CD4-positive, alpha-beta T cell treated with Interleukin-15 for 4 hours (primary cell): ENCODE measurements around the gene IGF2R.
"Not testable (repeated sequence)": the region's sequence is repeated elsewhere in the genome, so short reads cannot be mapped to it uniquely, and the experiment has no call there.

Experiments
- DNase-seq: peaks from one replicate; pipeline ENCODE4 v3.0.0-alpha.2; 2020; ENCODE audit warnings: low spot score

The IGF2R gene

GRCh38 chr6:160076009-160076408 lies 107.1 kb downstream of the IGF2R start:
- DNase-seq = no peak

GRCh38 chr6:160077024-160077423 lies 108.1 kb downstream of the IGF2R start:
- no peak for DNase-seq

GRCh38 chr6:160077526-160077925 lies 108.6 kb downstream of the IGF2R start:
- no peak for DNase-seq

DNA sequence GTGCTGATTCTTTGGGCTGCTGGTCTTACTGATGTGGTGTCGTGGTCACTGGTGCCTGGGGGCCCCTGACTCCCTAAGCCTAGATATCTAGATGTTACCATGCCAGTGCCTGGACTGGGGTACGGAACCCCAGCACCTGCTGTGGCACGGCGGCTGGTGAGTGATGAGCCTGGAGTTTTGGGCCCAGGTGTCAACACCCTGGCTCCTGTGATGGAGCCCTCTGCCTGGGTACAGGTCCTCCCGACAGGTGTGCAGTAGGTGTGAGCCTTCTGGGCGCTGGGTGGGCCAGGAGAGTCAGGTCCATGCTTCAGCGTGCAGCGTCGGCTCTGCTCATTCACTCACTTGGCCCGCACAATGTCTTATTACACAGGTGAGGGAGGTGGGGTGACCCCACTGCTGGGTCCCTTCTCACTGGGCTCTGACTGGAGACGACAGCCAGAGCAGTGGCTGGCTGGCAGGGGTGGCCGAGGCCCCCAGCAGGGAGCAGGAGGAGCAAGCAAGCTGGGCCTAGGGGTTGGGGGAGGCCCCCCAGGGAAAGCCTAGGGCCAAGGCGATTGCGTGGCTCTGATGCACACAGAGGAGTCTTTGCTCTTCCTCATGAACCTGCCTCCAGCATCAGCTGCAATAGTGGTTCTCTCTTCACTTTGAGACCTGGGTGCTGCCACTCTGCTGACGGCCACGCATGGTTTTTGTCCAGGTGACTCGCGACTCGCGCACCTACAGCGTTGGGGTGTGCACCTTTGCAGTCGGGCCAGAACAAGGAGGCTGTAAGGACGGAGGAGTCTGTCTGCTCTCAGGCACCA lies 110.2 kb downstream of the IGF2R start:
- no peak for DNase-seq

GRCh38 chr6:160079686-160080043 lies 110.8 kb downstream of the IGF2R start:
- DNase-seq = no peak

DNA sequence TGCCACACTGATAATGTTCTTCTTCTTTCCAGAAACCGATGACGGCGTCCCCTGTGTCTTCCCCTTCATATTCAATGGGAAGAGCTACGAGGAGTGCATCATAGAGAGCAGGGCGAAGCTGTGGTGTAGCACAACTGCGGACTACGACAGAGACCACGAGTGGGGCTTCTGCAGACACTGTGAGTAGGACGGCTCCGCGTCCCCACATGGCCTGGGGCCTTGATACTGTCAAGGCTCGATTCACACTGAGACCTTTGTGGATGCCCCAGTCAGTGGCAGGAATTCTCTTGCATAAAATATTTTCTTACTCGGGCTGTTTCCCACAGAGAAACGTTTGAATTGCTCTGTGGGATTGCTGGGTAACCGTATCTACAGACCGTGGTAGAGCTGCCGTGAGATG lies 111.2 kb downstream of the IGF2R start:
- no peak for DNase-seq

DNA sequence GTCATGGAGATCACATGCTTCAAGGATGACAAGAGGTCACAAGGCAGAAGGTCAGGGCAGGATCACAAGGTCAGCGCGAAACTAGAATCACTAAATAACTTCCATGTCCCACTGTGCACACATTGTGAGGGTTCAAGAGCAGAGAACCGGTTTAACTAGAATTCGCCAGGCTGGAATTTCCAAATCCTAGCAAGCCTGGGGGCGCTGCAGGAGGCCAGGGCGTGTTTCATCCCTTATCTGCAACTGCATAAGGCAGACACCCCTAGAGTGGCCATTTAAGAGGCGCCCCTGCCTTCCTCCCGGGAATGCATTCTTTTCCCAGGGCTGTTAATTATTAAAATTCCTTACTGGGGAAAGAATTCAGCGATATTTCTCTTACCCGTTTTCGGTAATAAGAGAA lies 112.5 kb downstream of the IGF2R start:
- DNase-seq = no peak

GRCh38 chr6:160082627-160083026 lies 113.7 kb downstream of the IGF2R start:
- DNase-seq = no peak

DNA sequence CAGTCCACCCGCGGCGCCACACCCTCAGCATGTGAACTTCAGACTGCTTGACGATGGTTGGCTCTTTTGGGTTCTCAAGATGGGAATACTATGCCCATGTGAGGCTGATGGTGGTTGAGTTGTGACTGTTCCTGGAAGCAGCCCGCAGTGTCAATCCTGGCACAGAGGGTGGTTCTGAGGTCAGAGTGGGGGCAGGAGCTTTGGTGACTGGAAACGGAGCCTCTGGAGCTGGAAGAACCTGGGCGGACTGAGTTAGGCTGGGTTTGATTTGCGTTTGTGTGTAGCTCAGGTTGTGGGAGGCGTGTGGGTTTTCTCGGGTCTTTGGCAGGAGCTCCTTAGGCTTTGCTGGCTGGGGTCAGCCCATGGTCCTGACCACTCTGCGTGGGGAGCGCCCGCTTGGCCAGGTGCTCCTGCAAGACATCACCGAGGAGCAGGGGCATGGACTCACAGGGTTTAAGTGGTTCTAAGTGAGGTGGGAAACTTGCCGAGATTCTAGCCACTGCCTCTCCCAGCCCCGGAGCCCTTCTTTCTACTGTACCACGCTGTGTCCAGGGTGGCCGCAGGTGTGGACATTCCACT lies 115.4 kb downstream of the IGF2R start:
- no peak for DNase-seq

- DNase-seq = no peak
Observed at GRCh38 chr6:160085226-160085625, 116.3 kb downstream of the IGF2R start.

GRCh38 chr6:160085713-160086505 lies 117.0 kb downstream of the IGF2R start:
- no peak for DNase-seq

DNA sequence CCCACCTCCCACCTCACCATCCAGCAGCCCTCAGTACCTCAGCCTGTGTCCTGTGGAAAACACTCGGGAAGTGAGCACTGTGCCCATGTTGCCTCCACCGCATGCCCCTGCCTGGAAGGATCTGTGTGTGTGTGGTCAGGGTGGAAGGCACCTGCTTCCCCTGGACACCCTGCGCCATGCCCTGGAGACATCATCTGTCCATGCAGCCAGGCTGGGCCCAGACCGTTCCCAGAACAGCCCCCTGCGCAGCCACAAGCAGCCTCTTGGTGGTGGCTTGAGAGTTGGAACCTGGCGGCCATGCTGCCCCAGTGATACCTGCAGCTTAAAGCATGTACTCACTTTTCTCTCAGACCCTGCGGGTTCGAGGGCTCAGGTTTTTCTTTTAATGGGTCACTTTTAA lies 117.9 kb downstream of the IGF2R start:
- no peak for DNase-seq

- DNase-seq = no peak
Observed at GRCh38 chr6:160088069-160088783, 119.3 kb downstream of the IGF2R start.

GRCh38 chr6:160088784-160089533 lies 120.1 kb downstream of the IGF2R start:
- no peak for DNase-seq

GRCh38 chr6:160089534-160089897 lies 120.6 kb downstream of the IGF2R start:
- DNase-seq = no peak

- DNase-seq = not testable (repeated sequence)
Observed at GRCh38 chr6:160090442-160091239, 121.8 kb downstream of the IGF2R start.

DNA sequence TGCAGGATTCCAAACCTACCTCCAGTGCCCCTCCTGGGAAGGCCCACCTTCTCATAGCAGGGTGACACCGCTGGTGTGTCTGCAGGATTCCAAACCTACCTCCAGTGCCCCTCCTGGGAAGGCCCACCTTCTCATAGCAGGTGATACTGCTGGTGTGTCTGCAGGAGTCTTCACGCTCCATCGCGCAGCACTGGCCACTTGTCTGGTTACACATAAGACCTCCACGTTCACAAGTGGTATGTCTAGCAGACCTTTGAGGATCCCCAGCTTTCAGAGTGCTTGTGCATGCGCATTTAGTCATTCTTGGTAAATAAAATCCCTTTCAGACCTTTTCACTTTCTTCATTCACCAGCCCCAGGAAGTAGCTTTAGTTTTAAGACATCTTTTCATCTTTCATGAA lies 123.3 kb downstream of the IGF2R start:
- not testable (repeated sequence) for DNase-seq

- no peak for DNase-seq
Observed at GRCh38 chr6:160092602-160093001, 123.7 kb downstream of the IGF2R start.

GRCh38 chr6:160093061-160093460 lies 124.2 kb downstream of the IGF2R start:
- DNase-seq = no peak

- DNase-seq = no peak
Observed at GRCh38 chr6:160093946-160094345, 125.1 kb downstream of the IGF2R start.
